Measurements from ENCODE around the gene FBXL16. TPM values are rescaled to one million over a fixed set of nuclear protein-coding genes. Genes with fewer than 3 reads are reported as not detected.

FBXL16 gene
- total and polyA plus RNA-seq, 9 of the 15 experiments (the other 6 are each of a cell fraction or from before 2014, with no cell fraction given) = 0.21 to 8.2 (median 1.7) TPM

DNA sequence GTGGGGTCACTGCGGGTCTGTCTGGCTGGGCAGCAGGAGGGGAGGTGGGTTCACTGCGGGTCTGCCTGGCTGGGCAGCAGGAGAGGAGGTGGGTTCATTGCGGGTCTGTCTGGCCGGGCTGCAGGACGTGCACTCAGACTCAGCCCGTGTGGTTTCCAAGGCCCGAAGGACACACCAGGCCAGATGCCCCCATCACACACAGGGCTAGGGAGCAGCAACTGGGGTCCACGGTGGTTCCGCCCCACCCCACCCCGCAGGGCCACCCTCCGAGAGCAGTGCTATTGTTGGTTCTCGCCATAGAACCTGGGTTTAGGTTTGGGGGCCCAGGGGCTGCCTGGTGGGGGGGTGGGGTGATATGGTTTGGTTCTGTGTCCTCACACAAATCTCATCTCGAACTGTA, 41.0 kb upstream of the FBXL16 start (continued):
- TF ChIP-seq TBP (optimal IDR thresholded peaks at IDR 0.05; ENCODE audit: low read depth, low read length) (no peak), RBM17 (IDR thresholded peaks at IDR 0.05; ENCODE audit: borderline replicate concordance, low read depth, low read length) (no peak), ZNF436 (CRISPR knock-in tag; IDR thresholded peaks at IDR 0.05) (no peak), FOXJ2 (tag; IDR thresholded peaks at IDR 0.05) (no peak)
- TF ChIP-seq, protein P1, sequence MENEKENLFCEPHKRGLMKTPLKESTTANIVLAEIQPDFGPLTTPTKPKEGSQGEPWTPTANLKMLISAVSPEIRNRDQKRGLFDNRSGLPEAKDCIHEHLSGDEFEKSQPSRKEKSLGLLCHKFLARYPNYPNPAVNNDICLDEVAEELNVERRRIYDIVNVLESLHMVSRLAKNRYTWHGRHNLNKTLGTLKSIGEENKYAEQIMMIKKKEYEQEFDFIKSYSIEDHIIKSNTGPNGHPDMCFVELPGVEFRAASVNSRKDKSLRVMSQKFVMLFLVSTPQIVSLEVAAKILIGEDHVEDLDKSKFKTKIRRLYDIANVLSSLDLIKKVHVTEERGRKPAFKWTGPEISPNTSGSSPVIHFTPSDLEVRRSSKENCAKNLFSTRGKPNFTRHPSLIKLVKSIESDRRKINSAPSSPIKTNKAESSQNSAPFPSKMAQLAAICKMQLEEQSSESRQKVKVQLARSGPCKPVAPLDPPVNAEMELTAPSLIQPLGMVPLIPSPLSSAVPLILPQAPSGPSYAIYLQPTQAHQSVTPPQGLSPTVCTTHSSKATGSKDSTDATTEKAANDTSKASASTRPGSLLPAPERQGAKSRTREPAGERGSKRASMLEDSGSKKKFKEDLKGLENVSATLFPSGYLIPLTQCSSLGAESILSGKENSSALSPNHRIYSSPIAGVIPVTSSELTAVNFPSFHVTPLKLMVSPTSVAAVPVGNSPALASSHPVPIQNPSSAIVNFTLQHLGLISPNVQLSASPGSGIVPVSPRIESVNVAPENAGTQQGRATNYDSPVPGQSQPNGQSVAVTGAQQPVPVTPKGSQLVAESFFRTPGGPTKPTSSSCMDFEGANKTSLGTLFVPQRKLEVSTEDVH (IDR thresholded peaks at IDR 0.05; ENCODE audit: low read depth, partially characterized antibody) = no peak
- TF ChIP-seq, protein P2, sequence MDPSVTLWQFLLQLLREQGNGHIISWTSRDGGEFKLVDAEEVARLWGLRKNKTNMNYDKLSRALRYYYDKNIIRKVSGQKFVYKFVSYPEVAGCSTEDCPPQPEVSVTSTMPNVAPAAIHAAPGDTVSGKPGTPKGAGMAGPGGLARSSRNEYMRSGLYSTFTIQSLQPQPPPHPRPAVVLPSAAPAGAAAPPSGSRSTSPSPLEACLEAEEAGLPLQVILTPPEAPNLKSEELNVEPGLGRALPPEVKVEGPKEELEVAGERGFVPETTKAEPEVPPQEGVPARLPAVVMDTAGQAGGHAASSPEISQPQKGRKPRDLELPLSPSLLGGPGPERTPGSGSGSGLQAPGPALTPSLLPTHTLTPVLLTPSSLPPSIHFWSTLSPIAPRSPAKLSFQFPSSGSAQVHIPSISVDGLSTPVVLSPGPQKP (CRISPR knock-in tag; IDR thresholded peaks at IDR 0.05) = no peak

- Histone ChIP-seq H4K20me1 (replicated peaks; ENCODE audit: control insufficient read depth, insufficient read depth, low read length) (no peaks in the 10 kb centered on the region), H3K9ac (ENCODE audit: insufficient read depth in 1 of 2, low read depth in 2 of 2, low read length in 2 of 2) (peak overlapping the region in 1 of 2 experiments; percentile 43; a peak in 1 of 4 replicates), H3K9me1 (ENCODE audit: control insufficient read depth, insufficient read depth, low read length) (no peaks in the 10 kb centered on the region), H3K9me3 (replicated peaks; ENCODE audit: control insufficient read depth, insufficient read depth, low read depth, low read length) (no peaks in the 10 kb centered on the region), H3K4me2 (ENCODE audit: insufficient read depth, low read length) (no peak overlapping the region), H3K27ac (ENCODE audit: extremely low read depth, low read depth, low read length) (no peak overlapping the region), H3K4me3 (no peak overlapping the region), H3K79me2 (ENCODE audit: control insufficient read depth, insufficient read depth, low read length) (no peaks in the 10 kb centered on the region), H3K4me1 (replicated peaks in 1 of 2; ENCODE audit: control insufficient read depth in 2 of 2, insufficient read depth in 2 of 2, low read length in 2 of 2) (peaks cover 0 to 48% of the 10 kb centered on the region in 2 experiments; a peak in 4 of 5 replicates), H3K36me3 (ENCODE audit: control insufficient read depth, insufficient read depth, low read length) (no peaks in the 10 kb centered on the region), H3K27me3 (ENCODE audit: control insufficient read depth in 2 of 2, insufficient read depth in 2 of 2, low read length in 2 of 2) (no peaks in the 10 kb centered on the region), H2AFZ (ENCODE audit: low read depth, low read length) (no peak overlapping the region)
- in situ Hi-C loops (cut with MboI) = no loop called here
- BruUV-seq (replicated peaks) = no TSS peak
- ChIA-PET CTCF (ENCODE audit: low intra/inter-chr PET ratio) (no interaction called here), POLR2A (interaction anchor here (0.6 kb wide), 1 partner anchor 311 kb away, joined by 4 read pairs; no protein-coding TSS in a partner anchor)
- WGBS (ENCODE audit: insufficient coverage, low coverage, missing lambda C conversion rate) = 3% methylated on average over 6 of the region's 14 CpGs
- intact Hi-C loops (cut with micrococcal nuclease) = loop anchor here (1.0 kb wide), 1 partner anchor 40 kb away; no protein-coding TSS in a partner anchor
- FAIRE-seq = no peak
- peak; percentile 73 to 90 (median 82) for DNase-seq (ENCODE audit: extremely low read depth in 1 of 4, low spot score in 3 of 4)
- peak; percentile 89 for ATAC-seq
- peak in 1 of 2 experiments; percentile 66; a peak in 2 of 4 replicates for TF ChIP-seq MAZ (CRISPR knock-in tag; conservative IDR thresholded peaks at IDR 0.05 in 1 of 2, IDR thresholded peaks at IDR 0.05 in 1 of 2)
- TF ChIP-seq RB1 (IDR thresholded peaks at IDR 0.05; ENCODE audit: low read depth) = 0 out of 2 replicates have a peak, but pooled peaks have one; percentile 30
Observed at GRCh38 chr16:745739-746138, 40.1 kb upstream of the FBXL16 start.

Data from K562 (cell line).